ENCODE measurements around the gene IL12RB1.

IL12RB1 gene

GRCh38 chr19:18098891-18099622 is 12.3 kb upstream of the IL12RB1 start:
- DNase-seq = peak in 2 of 3 donors; percentile 69
- POLR2A ChIA-PET = no interaction called here

GRCh38 chr19:18097993-18098890 is 11.5 kb upstream of the IL12RB1 start:
- POLR2A ChIA-PET = interaction anchor here (1.0 kb wide), 1 partner anchor 12 kb away, joined by 3 read pairs; no protein-coding TSS in a partner anchor
- WGBS (ENCODE audit: insufficient coverage) = 31% methylated on average over 19 of the region's 22 CpGs
- H3K27ac ChIP-seq (ENCODE audit: insufficient read depth in 1 of 2, low read depth in 1 of 2, low read length in 2 of 2, poor library complexity in 1 of 2, severe bottlenecking in 2 of 2) = peak overlapping the region in 1 of 2 experiments; percentile 25

More at GRCh38 chr19:18098891-18099622, 12.3 kb upstream of the IL12RB1 start:
- H3K36me3 ChIP-seq (ENCODE audit: control insufficient read depth in 4 of 4, insufficient read depth in 4 of 4, low read length in 3 of 4) = no peaks in the 10 kb centered on the region
- H3K4me1 ChIP-seq (ENCODE audit: control extremely low read depth in 1 of 4, control insufficient read depth in 4 of 4, insufficient read depth in 4 of 4, low read length in 3 of 4) = peaks cover 3 to 23% (median 21%) of the 10 kb centered on the region in 4 experiments
- H3K27me3 ChIP-seq (replicated peaks in 2 of 5; ENCODE audit: control insufficient read depth in 4 of 5, insufficient read depth in 5 of 5, low read length in 4 of 5) = peaks cover 0 to 4% (median 0%) of the 10 kb centered on the region in 5 experiments
- H3K27ac ChIP-seq (ENCODE audit: insufficient read depth in 1 of 2, low read depth in 1 of 2, low read length in 2 of 2, poor library complexity in 1 of 2, severe bottlenecking in 2 of 2) = no peak overlapping the region
- 5% methylated on average over 23 of the region's 34 CpGs for WGBS (ENCODE audit: insufficient coverage)
- CTCF ChIA-PET = interaction anchor here (1.0 to 2.1 kb wide), 2 partner anchors 10 to 11 kb away, joined by 3 to 9 read pairs; no protein-coding TSS in a partner anchor
- peak overlapping the region in 6 of 7 experiments; percentile 30 to 80 (median 66) for H3K4me3 ChIP-seq (ENCODE audit: control insufficient read depth in 1 of 7, extremely low read depth in 1 of 7, insufficient read depth in 4 of 7, low read depth in 2 of 7, low read length in 6 of 7)
- H3K9me3 ChIP-seq (ENCODE audit: control extremely low read depth in 1 of 5, control insufficient read depth in 4 of 5, insufficient read depth in 2 of 5, low read depth in 1 of 5, low read length in 4 of 5) = no peaks in the 10 kb centered on the region

GRCh38 chr19:18097217-18097992 is 10.7 kb upstream of the IL12RB1 start, which contains the start of gene MAST3:
TSS of gene MAST3 (plus strand) at chr19:18097778. CDS start at chr19:18097793, 15 bp downstream.
- peak within 1 kb of the TSS in 1 of 2 experiments; percentile 25 for H3K27ac ChIP-seq (ENCODE audit: insufficient read depth in 1 of 2, low read depth in 1 of 2, low read length in 2 of 2, poor library complexity in 1 of 2, severe bottlenecking in 2 of 2)
- POLR2A ChIA-PET = interaction anchor here (1.0 kb wide), 1 partner anchor 13 kb away, joined by 3 read pairs; no protein-coding TSS in a partner anchor
- DNase-seq = peak; percentile 84 to 92 (median 92)
- CTCF ChIA-PET = interaction anchor here (0.6 to 1.5 kb wide), 3 partner anchors 14 to 196 kb away, joined by 3 to 5 read pairs (median 4); no protein-coding TSS in a partner anchor
- 26% methylated on average over 41 of the region's 54 CpGs for WGBS (ENCODE audit: insufficient coverage)
- H3K27me3 ChIP-seq (replicated peaks in 2 of 5; ENCODE audit: control insufficient read depth in 4 of 5, insufficient read depth in 5 of 5, low read length in 4 of 5) = peaks cover 0 to 4% (median 0%) of the 10 kb centered on the region in 5 experiments
- no peaks in the 10 kb centered on the region for H3K36me3 ChIP-seq (ENCODE audit: control insufficient read depth in 4 of 4, insufficient read depth in 4 of 4, low read length in 3 of 4)
- H3K4me3 ChIP-seq (ENCODE audit: control insufficient read depth in 1 of 7, extremely low read depth in 1 of 7, insufficient read depth in 4 of 7, low read depth in 2 of 7, low read length in 6 of 7) = peak within 1 kb of the TSS; percentile 28 to 82 (median 68)
- peaks cover 3 to 25% (median 21%) of the 10 kb centered on the region in 4 experiments for H3K4me1 ChIP-seq (ENCODE audit: control extremely low read depth in 1 of 4, control insufficient read depth in 4 of 4, insufficient read depth in 4 of 4, low read length in 3 of 4)
- no peaks in the 10 kb centered on the region for H3K9me3 ChIP-seq (ENCODE audit: control extremely low read depth in 1 of 5, control insufficient read depth in 4 of 5, insufficient read depth in 2 of 5, low read depth in 1 of 5, low read length in 4 of 5)

More at GRCh38 chr19:18097993-18098890, 11.5 kb upstream of the IL12RB1 start:
- DNase-seq = no peak
- H3K9me3 ChIP-seq (ENCODE audit: control extremely low read depth in 1 of 5, control insufficient read depth in 4 of 5, insufficient read depth in 2 of 5, low read depth in 1 of 5, low read length in 4 of 5) = no peaks in the 10 kb centered on the region
- peaks cover 0 to 4% (median 0%) of the 10 kb centered on the region in 5 experiments for H3K27me3 ChIP-seq (replicated peaks in 2 of 5; ENCODE audit: control insufficient read depth in 4 of 5, insufficient read depth in 5 of 5, low read length in 4 of 5)
- peaks cover 3 to 22% (median 20%) of the 10 kb centered on the region in 4 experiments for H3K4me1 ChIP-seq (ENCODE audit: control extremely low read depth in 1 of 4, control insufficient read depth in 4 of 4, insufficient read depth in 4 of 4, low read length in 3 of 4)
- peak overlapping the region; percentile 28 to 82 (median 68) for H3K4me3 ChIP-seq (ENCODE audit: control insufficient read depth in 1 of 7, extremely low read depth in 1 of 7, insufficient read depth in 4 of 7, low read depth in 2 of 7, low read length in 6 of 7)
- no peaks in the 10 kb centered on the region for H3K36me3 ChIP-seq (ENCODE audit: control insufficient read depth in 4 of 4, insufficient read depth in 4 of 4, low read length in 3 of 4)
- CTCF ChIA-PET = interaction anchor here (0.6 to 2.1 kb wide), 5 partner anchors 10 to 202 kb away, joined by 3 to 9 read pairs (median 4); no protein-coding TSS in a partner anchor

- ChIA-PET POLR2A (no interaction called here), CTCF (no interaction called here)
- Histone ChIP-seq H3K9me3 (ENCODE audit: control extremely low read depth in 1 of 5, control insufficient read depth in 4 of 5, insufficient read depth in 2 of 5, low read depth in 1 of 5, low read length in 4 of 5) (no peaks in the 10 kb centered on the region), H3K27me3 (replicated peaks in 2 of 5; ENCODE audit: control insufficient read depth in 4 of 5, insufficient read depth in 5 of 5, low read length in 4 of 5) (peaks cover 0 to 4% (median 0%) of the 10 kb centered on the region in 5 experiments), H3K36me3 (ENCODE audit: control insufficient read depth in 4 of 4, insufficient read depth in 4 of 4, low read length in 3 of 4) (no peaks in the 10 kb centered on the region), H3K4me1 (ENCODE audit: control extremely low read depth in 1 of 4, control insufficient read depth in 4 of 4, insufficient read depth in 4 of 4, low read length in 3 of 4) (peaks cover 3 to 36% (median 25%) of the 10 kb centered on the region in 4 experiments), H3K4me3 (ENCODE audit: control insufficient read depth in 1 of 7, extremely low read depth in 1 of 7, insufficient read depth in 4 of 7, low read depth in 2 of 7, low read length in 6 of 7) (no peak overlapping the region), H3K27ac (ENCODE audit: insufficient read depth in 1 of 2, low read depth in 1 of 2, low read length in 2 of 2, poor library complexity in 1 of 2, severe bottlenecking in 2 of 2) (no peak overlapping the region)
- 100% methylated on average over 1 of the region's 2 CpGs for WGBS (ENCODE audit: insufficient coverage)
- no peak for DNase-seq
These were observed 9.5 kb upstream of the IL12RB1 start for GRCh38 chr19:18096258-18096657.

GRCh38 chr19:18093439-18094161 is 6.9 kb upstream of the IL12RB1 start:
- CTCF ChIA-PET = interaction anchor here (1.0 to 4.3 kb wide), 4 partner anchors 16 to 33 kb away, joined by 3 to 18 read pairs (median 5); no protein-coding TSS in a partner anchor
- Histone ChIP-seq H3K27me3 (replicated peaks in 2 of 5; ENCODE audit: control insufficient read depth in 4 of 5, insufficient read depth in 5 of 5, low read length in 4 of 5) (peaks cover 0 to 1% (median 0%) of the 10 kb centered on the region in 5 experiments), H3K4me3 (ENCODE audit: control insufficient read depth in 1 of 7, extremely low read depth in 1 of 7, insufficient read depth in 4 of 7, low read depth in 2 of 7, low read length in 6 of 7) (no peak overlapping the region), H3K36me3 (ENCODE audit: control insufficient read depth in 4 of 4, insufficient read depth in 4 of 4, low read length in 3 of 4) (no peaks in the 10 kb centered on the region), H3K4me1 (ENCODE audit: control extremely low read depth in 1 of 4, control insufficient read depth in 4 of 4, insufficient read depth in 4 of 4, low read length in 3 of 4) (peaks cover 6 to 52% (median 37%) of the 10 kb centered on the region in 4 experiments), H3K9me3 (ENCODE audit: control extremely low read depth in 1 of 5, control insufficient read depth in 4 of 5, insufficient read depth in 2 of 5, low read depth in 1 of 5, low read length in 4 of 5) (no peaks in the 10 kb centered on the region), H3K27ac (ENCODE audit: insufficient read depth in 1 of 2, low read depth in 1 of 2, low read length in 2 of 2, poor library complexity in 1 of 2, severe bottlenecking in 2 of 2) (no peak overlapping the region)
- 79% methylated on average over 3 of the region's 6 CpGs for WGBS (ENCODE audit: insufficient coverage)
- no peak for DNase-seq
- POLR2A ChIA-PET = no interaction called here
